SK-N-SH (cell line): ENCODE results near the gene UBE2K. TPM values are rescaled to one million over a fixed set of nuclear protein-coding genes. Genes with fewer than 3 reads are reported as not detected.

Source experiments
- CTCF ChIA-PET: fragments of 300-600, 350-600 bp; formaldehyde crosslinking; extraction: SDS; loops from one replicate; lab custom pipeline; 2021; lab: Yijun Ruan, JAX
- POLR2A ChIA-PET: fragments of 350-600 bp; sonication (Branson Sonifier 250); formaldehyde crosslinking; extraction: SDS; loops from one replicate; lab custom pipeline; 2020; ENCODE audit warnings: antibody characterized with exemption, inconsistent platforms; lab: Yijun Ruan, JAX
- DNase-seq: peaks from one replicate; pipeline ENCODE4 v3.0.0; 2012
- H2AFZ ChIP-seq: fragments of 200-600 bp; sonication (generic); 2 replicates; pipeline ENCODE4 v1.8.1; 2016; ENCODE audit warnings: antibody characterized with exemption, mild to moderate bottlenecking, low read depth
- H3F3A ChIP-seq: fragments of 200-600 bp; sonication (generic); replicated peaks from 2 replicates; pipeline ENCODE3; 2016; ENCODE audit warnings: antibody characterized with exemption, mild to moderate bottlenecking; ENCODE audit not compliant: insufficient read depth
- H3K27ac ChIP-seq, 2 experiments: fragments of 200-500 bp in 1 of 2; fragments of 200-600 bp in 1 of 2; sonication (Bioruptor generic) in 1 of 2; sonication (generic), shearing (Covaris generic) in 1 of 2; 2 replicates each; pipeline versions ENCODE4 v1.5.1 to v1.6.1; 2014 to 2016; ENCODE audit warnings: low read depth in 2 of 2, inconsistent platforms in 1 of 2, low read length in 1 of 2, mild to moderate bottlenecking in 1 of 2, mixed read lengths in 1 of 2
- H3K27me3 ChIP-seq: fragments of 200-600 bp; sonication (generic), shearing (Covaris generic); 2 replicates; pipeline ENCODE4 v1.6.1; 2016; ENCODE audit warnings: mixed run types; ENCODE audit not compliant: insufficient read depth
- H3K36me3 ChIP-seq, 2 experiments: fragments of 200-500 bp in 1 of 2; fragments of 200-600 bp in 1 of 2; sonication (Bioruptor generic) in 1 of 2; sonication (generic) in 1 of 2; replicated peaks in 1 of 2; 2 replicates each; pipeline versions ENCODE3 to v1.5.1; 2014 to 2016; ENCODE audit warnings: low read length in 1 of 2, mild to moderate bottlenecking in 1 of 2; ENCODE audit not compliant: insufficient read depth in 2 of 2, control insufficient read depth in 1 of 2
- H3K4me1 ChIP-seq, 2 experiments: fragments of 200-500 bp in 1 of 2; fragments of 200-600 bp in 1 of 2; sonication (Bioruptor generic) in 1 of 2; sonication (generic), shearing (Covaris generic) in 1 of 2; 2 replicates each; pipeline versions ENCODE4 v1.5.1 to v1.6.1; 2014 to 2016; ENCODE audit warnings: low read depth in 1 of 2, low read length in 1 of 2, mixed run types in 1 of 2; ENCODE audit not compliant: insufficient read depth in 2 of 2, control insufficient read depth in 1 of 2
- H3K4me2 ChIP-seq: fragments of 200-600 bp; sonication (generic), shearing (Covaris generic); 2 replicates; pipeline ENCODE4 v1.6.1; 2017; ENCODE audit warnings: mixed run types
- H3K4me3 ChIP-seq, 2 experiments: fragments of 200-500 bp in 1 of 2; fragments of 200-600 bp in 1 of 2; sonication (Bioruptor generic) in 1 of 2; sonication (generic), shearing (Covaris generic) in 1 of 2; 2 replicates each; pipeline versions ENCODE4 v1.5.1 to v1.8.1; 2014 to 2016; ENCODE audit warnings: low read depth in 2 of 2, inconsistent platforms in 1 of 2, low read length in 1 of 2, mild to moderate bottlenecking in 1 of 2, mixed read lengths in 1 of 2, moderate library complexity in 1 of 2
- H3K79me2 ChIP-seq: fragments of 200-600 bp; sonication (generic); 2 replicates; pipeline ENCODE4 v1.8.1; 2017; ENCODE audit warnings: mild to moderate bottlenecking; ENCODE audit not compliant: insufficient read depth
- H3K9ac ChIP-seq: fragments of 200-600 bp; sonication (generic); 2 replicates; pipeline ENCODE4 v1.6.1; 2017; ENCODE audit warnings: mixed run types
- H3K9me2 ChIP-seq: fragments of 200-600 bp; sonication (generic); 2 replicates; pipeline ENCODE4 v1.6.1; 2017; ENCODE audit warnings: mixed run types
- H3K9me3 ChIP-seq: fragments of 200-600 bp; sonication (generic); 2 replicates; pipeline ENCODE4 v1.6.1; 2017; ENCODE audit warnings: mixed run types, mild to moderate bottlenecking, moderate library complexity
- H4K20me1 ChIP-seq: fragments of 200-600 bp; sonication (generic); 2 replicates; pipeline ENCODE4 v1.6.1; 2017; ENCODE audit warnings: mild to moderate bottlenecking, mixed run types; ENCODE audit not compliant: insufficient read depth
- CHD2 ChIP-seq: fragments of 150-350 bp; IDR thresholded peaks from 2 replicates; pipeline ENCODE4 v1.6.1; 2018; ENCODE audit warnings: low read length; ENCODE audit not compliant: partially characterized antibody
- ELF1 ChIP-seq: IDR thresholded peaks from 2 replicates; pipeline ENCODE4 v1.4.0; 2012
- EZH2phosphoT487 ChIP-seq: fragments of 200-600 bp; sonication (generic); IDR thresholded peaks from 2 replicates; pipeline ENCODE4 v1.6.1; 2017; ENCODE audit warnings: low read depth, mixed run types, mild to moderate bottlenecking, antibody characterized with exemption, moderate library complexity, borderline replicate concordance
- FOSL2 ChIP-seq: IDR thresholded peaks from 2 replicates; pipeline ENCODE4 v1.4.0; 2012; ENCODE audit warnings: low read depth, mild to moderate bottlenecking, moderate library complexity, borderline replicate concordance
- PBX3 ChIP-seq: IDR thresholded peaks from 2 replicates; pipeline ENCODE4; 2012
- RCOR1 ChIP-seq: fragments of 150-350 bp; IDR thresholded peaks from 2 replicates; pipeline ENCODE4 v1.6.1; 2017; ENCODE audit warnings: antibody characterized with exemption, low read length
- RFX5 ChIP-seq: IDR thresholded peaks from 2 replicates; pipeline ENCODE4 v1.6.1; 2012; ENCODE audit warnings: mild to moderate bottlenecking, improper control_type of control experiment, low read length
- SMC3 ChIP-seq: IDR thresholded peaks from 2 replicates; pipeline ENCODE4 v1.6.1; 2012; ENCODE audit warnings: low read depth, low read length, improper control_type of control experiment
- TAF1 ChIP-seq: IDR thresholded peaks from 2 replicates; pipeline ENCODE4 v1.6.1; 2012; ENCODE audit warnings: low read depth, mild to moderate bottlenecking, low read length, moderate library complexity, borderline replicate concordance
- TEAD4 ChIP-seq: IDR thresholded peaks from 2 replicates; pipeline ENCODE4 v1.4.0; 2012; ENCODE audit warnings: mild to moderate bottlenecking, borderline replicate concordance; ENCODE audit not compliant: insufficient read depth
- YY1 ChIP-seq: IDR thresholded peaks from 2 replicates; pipeline ENCODE4 v1.4.0; 2012; ENCODE audit warnings: low read depth, mild to moderate bottlenecking
- WGBS: methylation state at CpG from one replicate; pipeline ENCODE4 v1.1.6; 2017; ENCODE audit warnings: low lambda C conversion rate; 5-methylcytosine and 5-hydroxymethylcytosine counted together
- polyA plus RNA-seq, 3 experiments: library from polyadenylated mRNA; depleted of rRNA; stranded (reverse); fragments of >200 nt; gene quantifications; 2 replicates each; pipeline ENCODE4 v1.2.3, GENCODE V29; 2012
- TF ChIP-seq, protein P1 (sequence below): IDR thresholded peaks from 2 replicates; pipeline ENCODE4 v1.4.0; 2012; ENCODE audit warnings: low read depth, borderline replicate concordance
- TF ChIP-seq, protein P2 (sequence below): IDR thresholded peaks from 2 replicates; pipeline ENCODE4 v1.4.0; 2012; ENCODE audit warnings: low read depth, borderline replicate concordance

The UBE2K gene
- polyA plus RNA-seq, 1 of the 3 experiments (the other 2 are of a cell fraction): 102 TPM

- H3K4me3 ChIP-seq: no peak overlapping the region
- no peaks in the 10 kb centered on the region for H3K27me3 ChIP-seq
- H3K9me2 ChIP-seq: no peaks in the 10 kb centered on the region
- WGBS: 81% methylated on average over 3 of the region's 6 CpGs
- H3K79me2 ChIP-seq: no peaks in the 10 kb centered on the region
- H3K36me3 ChIP-seq: peaks cover 0 to 3% of the 10 kb centered on the region in 2 experiments
- H4K20me1 ChIP-seq: no peaks in the 10 kb centered on the region
- POLR2A ChIA-PET: no interaction called here
- peak; percentile 27 for DNase-seq
- no peak overlapping the region for H2AFZ ChIP-seq
- no peaks in the 10 kb centered on the region; a peak in 1 of 4 replicates for H3K4me1 ChIP-seq
- TF ChIP-seq CHD2 (no peak), ELF1 (no peak), RCOR1 (no peak), YY1 (no peak), FOSL2 (no peak), TAF1 (no peak), SMC3 (no peak), RFX5 (no peak), PBX3 (no peak), EZH2phosphoT487 (no peak), TEAD4 (no peak)
- TF ChIP-seq, protein P1, sequence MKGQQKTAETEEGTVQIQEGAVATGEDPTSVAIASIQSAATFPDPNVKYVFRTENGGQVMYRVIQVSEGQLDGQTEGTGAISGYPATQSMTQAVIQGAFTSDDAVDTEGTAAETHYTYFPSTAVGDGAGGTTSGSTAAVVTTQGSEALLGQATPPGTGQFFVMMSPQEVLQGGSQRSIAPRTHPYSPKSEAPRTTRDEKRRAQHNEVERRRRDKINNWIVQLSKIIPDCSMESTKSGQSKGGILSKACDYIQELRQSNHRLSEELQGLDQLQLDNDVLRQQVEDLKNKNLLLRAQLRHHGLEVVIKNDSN: no peak
- TF ChIP-seq, protein P2, sequence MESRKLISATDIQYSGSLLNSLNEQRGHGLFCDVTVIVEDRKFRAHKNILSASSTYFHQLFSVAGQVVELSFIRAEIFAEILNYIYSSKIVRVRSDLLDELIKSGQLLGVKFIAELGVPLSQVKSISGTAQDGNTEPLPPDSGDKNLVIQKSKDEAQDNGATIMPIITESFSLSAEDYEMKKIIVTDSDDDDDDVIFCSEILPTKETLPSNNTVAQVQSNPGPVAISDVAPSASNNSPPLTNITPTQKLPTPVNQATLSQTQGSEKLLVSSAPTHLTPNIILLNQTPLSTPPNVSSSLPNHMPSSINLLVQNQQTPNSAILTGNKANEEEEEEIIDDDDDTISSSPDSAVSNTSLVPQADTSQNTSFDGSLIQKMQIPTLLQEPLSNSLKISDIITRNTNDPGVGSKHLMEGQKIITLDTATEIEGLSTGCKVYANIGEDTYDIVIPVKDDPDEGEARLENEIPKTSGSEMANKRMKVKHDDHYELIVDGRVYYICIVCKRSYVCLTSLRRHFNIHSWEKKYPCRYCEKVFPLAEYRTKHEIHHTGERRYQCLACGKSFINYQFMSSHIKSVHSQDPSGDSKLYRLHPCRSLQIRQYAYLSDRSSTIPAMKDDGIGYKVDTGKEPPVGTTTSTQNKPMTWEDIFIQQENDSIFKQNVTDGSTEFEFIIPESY: no peak
- H3K9me3 ChIP-seq: no peaks in the 10 kb centered on the region
- CTCF ChIA-PET: interaction anchor here (1.0 kb wide), 1 partner anchor 15 kb away, joined by 4 read pairs; no protein-coding TSS in a partner anchor
- H3F3A ChIP-seq: no peaks in the 10 kb centered on the region
- no peak overlapping the region for H3K4me2 ChIP-seq
- no peak overlapping the region for H3K9ac ChIP-seq
- no peak overlapping the region for H3K27ac ChIP-seq
Observed at GRCh38 chr4:39648827-39649558, 48.9 kb upstream of the UBE2K start.
